ENCODE data around the gene NXF3.
A peak's percentile ranks its signal among the peaks of the same experiment; 100 is the strongest.
"Not testable (repeated sequence)": the region's sequence is repeated elsewhere in the genome, so short reads cannot be mapped to it uniquely, and the experiment has no call there.

Gene NXF3

GRCh38 chrX:103092942-103093341 lies at the start of gene NXF3:
TSS of gene NXF3 (minus strand) at chrX:103093143. CDS start at chrX:103093023, 120 bp downstream.
- peak; percentile 85 for DNase-seq

DNA sequence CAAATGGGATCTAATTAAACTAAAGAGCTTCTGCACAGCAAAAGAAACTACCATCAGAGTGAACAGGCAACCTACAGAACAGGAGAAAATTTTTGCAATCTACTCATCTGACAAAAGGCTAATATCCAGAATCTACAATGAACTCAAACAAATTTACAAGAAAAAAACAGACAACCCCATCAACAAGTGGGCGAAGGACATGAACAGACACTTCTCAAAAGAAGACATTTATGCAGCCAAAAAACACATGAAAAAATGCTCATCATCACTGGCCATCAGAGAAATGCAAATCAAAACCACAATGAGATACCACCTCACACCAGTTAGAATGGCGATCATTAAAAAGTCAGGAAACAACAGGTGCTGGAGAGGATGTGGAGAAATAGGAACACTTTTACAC lies 43.6 kb upstream of the NXF3 start:
- not testable (repeated sequence) for DNase-seq

GRCh38 chrX:103124284-103124683 lies 31.3 kb upstream of the NXF3 start:
- DNase-seq: peak; percentile 87

DNA sequence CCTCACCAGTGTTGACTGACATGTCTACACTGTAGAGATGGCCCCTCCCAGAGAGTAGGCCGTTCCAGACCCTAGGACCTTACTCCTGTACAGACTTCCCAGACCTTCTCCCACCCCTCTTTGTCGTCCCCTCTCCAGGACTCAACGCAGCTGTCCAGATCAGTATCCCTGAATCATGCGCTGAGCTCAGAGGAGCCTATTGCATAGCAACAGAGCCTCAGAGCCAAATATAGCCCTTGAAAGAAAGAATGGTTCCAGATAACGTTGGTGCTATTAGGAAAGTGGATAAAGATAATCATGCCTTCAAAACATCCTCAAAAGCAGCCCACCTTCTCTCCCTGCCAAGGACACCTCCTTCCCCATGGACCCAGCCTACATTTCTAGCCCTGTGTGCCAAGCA lies 27.8 kb upstream of the NXF3 start:
- no peak for DNase-seq

DNA sequence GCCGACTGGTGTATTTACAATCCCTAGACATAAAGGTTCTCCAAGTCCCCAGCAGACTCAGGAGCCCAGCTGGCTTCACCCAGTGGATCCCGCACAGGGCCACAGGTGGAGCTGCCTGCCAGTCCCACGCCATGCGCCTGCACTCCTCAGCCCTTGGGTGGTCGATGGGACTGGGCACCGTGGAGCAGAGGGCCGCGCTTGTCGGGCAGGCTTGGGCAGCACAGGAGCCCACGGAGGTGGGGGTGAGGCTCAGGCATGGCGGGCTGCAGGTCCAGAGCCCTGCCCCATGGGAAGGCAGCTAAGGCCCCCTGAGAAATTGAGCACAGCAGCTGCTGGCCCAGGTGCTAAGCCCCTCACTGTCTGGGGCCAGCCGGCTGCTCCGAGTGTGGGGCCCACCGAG lies 24.0 kb upstream of the NXF3 start:
- DNase-seq: not testable (repeated sequence)

DNA sequence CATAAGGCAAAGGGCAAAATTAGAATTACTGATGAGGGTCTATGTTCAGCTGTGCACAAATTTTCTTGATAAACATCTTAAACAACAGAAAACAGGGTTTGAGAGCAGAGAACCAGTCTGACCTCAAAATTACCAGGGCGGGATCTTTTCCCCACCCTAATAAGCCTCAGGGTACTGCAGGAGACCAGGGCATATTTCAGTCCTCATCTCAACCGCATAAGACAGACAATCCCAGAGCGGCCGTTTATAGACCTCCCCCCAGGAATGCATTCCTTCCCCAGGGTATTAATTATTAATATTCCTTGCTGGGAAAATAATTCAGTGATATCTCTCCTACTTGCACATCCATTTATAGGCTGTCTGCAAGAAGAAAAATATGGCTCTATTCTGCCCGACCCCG lies 16.6 kb upstream of the NXF3 start:
- DNase-seq: not testable (repeated sequence)

DNA sequence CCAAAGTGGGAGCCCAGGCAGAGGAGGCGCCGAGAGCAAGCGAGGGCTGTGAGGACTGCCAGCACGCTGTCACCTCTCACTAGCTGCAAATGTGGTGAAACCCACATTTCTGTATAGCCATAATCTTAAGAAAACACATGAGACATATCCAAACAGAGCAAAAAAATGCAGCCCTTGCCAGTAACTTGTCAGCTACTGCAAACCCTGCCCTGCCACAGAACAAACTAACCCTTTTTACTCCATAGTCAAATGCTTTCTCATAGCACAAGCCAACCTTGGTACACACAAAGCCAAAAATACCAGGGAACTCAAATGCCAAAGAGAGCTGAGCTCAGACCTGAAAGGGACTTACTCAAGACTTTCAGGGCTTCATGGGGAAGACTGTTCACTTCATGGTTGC lies 14.9 kb upstream of the NXF3 start:
- DNase-seq: no peak

DNA sequence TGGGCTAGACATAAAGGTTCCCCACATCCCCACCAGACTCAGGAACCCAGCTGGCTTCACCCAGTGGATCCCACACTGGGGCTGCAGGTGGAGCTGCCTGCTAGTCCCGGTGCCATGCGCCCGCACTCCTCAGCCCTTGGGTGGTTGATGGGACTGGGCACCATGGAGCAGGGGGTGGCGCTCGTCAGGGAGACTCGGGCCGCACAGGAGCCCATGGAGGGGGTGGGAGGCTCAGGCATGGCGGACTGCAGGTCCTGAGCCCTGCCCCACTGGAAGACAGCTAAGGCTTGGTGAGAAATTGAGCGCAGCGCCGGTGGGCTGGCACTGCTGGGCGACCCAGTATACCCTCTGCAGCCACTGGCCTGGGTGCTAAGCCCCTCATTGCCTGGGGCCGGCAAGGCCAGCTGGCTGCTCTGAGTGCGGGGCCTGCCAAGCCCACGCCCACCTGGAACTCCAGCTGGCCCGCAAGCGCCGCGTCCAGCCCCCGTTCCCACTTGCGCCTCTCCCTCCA lies 14.3 kb upstream of the NXF3 start:
- DNase-seq: not testable (repeated sequence)

DNA sequence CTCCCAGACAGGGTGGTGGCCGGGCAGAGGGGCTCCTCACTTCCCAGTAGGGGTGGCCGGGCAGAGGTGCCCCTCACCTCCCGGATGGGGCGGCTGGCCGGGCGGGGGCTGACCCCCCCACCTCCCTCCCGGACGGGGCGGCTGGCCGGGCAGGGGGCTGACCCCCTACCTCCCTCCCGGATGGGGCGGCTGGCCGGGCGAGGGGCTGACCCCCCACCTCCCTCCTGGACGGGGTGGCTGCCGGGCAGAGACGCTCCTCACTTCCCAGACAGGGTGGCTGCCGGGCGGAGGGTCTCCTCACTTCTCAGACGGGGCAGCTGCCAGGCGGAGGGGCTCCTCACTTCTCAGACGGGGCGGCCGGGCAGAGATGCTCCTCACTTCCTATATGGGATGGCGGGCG lies 11.4 kb upstream of the NXF3 start:
- not testable (repeated sequence) for DNase-seq

GRCh38 chrX:103103866-103104265 lies 10.9 kb upstream of the NXF3 start:
- not testable (repeated sequence) for DNase-seq

DNA sequence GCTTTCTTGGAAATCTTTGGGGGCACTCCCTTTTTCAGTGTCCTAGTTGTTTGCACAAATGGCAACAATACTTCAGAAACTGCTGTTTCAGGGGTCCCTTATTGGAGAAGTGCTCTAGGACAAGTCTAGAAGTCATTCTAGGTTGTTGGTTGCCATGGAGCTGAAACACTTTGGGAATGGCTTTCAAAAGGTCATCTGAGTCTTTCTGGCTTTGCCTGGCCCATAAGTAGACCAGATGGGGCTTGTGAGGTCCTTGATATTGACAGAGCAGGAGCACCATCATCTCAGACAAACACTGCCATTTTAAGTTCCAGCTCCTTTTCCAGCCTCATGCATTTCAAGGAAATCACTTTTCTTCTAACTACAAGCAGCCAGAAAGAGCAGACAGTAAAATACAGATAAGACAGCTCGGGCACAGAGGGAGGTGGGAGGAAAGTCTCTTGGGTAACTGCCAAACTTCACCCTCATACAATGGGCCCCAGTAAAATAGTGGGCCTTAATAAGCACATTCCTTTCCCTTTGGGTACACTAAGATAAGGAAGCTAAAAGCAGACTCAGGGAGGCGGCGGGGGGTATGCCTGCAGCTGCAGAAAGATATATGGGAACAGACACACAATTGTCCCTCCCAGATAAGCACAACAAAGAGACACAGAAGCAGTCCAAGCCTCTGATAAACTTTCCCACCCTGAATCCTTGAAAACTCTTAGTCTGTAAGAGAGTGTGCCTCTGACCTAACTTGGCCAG lies 8.5 kb upstream of the NXF3 start:
- DNase-seq: peak; percentile 86

DNA sequence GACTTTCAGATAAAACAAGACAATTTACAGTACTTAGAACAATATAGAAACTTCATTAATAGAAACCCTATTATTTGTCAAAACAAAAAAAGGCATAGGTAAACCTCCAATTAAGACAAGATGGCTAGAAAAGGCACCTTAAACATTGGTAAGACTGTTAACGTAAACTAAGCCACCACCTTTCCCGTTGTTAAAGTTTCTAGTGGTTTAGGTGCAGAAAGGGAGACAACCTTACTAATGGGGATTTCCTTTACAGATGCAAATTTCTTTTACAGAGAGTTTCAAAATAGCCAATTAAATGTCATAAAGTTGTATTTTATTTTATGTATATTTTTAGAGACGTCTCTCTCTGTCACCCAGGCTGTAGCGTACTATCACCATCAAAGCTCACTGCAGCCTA lies 7.5 kb upstream of the NXF3 start:
- no peak for DNase-seq

GRCh38 chrX:103099691-103100090 lies 6.7 kb upstream of the NXF3 start:
- DNase-seq: no peak

DNA sequence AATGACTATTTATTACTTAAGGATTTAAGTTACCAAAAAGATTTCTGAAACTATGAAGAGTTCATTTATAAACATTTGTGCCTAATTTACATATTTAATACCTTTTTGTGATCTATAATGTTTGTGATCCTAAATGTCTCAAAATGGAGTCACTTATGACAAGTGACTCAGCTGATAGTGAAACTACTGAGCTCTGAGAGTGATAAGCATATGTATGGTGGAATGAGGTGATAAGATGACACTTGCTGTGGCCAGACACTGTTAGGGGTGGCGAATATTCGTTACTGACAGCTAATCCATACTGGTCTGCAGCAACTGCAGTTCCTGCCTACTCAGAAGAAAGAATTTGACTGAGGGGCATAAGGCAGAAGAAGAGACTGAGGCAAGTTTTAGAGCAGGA lies 5.5 kb upstream of the NXF3 start:
- DNase-seq: peak; percentile 66

- DNase-seq: no peak
Observed at GRCh38 chrX:103081051-103081450, 11.9 kb downstream of the NXF3 start.

DNA sequence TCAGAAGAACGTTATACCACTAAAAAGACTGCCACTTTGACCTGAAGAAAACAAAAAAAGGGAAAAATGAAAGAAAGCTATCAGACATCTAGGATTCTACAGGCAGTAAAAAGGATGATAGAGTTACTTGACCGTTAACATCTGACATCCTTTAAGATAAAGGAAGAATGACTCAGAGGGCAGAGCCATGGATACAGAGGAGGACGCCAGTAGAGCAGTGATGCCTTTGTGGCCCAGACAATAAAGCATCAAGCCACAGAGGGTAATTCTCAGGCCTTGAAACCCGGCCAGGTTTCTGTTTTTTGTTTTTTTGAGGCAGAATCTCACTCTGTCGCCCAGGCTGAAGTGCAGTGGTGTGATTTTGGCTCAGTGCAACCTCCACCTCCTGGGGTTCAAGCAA lies 19.5 kb downstream of the NXF3 start:
- DNase-seq: peak; percentile 2

DNA sequence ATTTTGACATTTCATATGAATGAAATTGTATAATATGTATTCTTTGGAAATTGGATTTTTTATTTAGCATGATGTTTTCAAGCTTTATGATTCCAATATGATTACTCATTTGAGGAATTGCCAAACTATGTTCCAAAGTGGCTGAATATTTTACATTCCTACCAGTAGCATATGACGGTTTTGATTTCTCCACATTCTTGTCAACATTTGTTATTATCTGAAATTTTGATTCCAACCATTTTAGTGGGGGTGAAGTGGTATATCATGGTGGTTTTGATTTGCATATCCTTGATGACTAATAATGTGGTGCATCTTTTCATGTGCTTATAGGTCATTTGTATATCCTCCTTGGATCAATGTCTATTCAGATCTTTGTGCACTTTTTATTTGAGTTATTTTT lies 26.3 kb downstream of the NXF3 start:
- no peak for DNase-seq

- no peak for DNase-seq
Observed at GRCh38 chrX:103063918-103064434, 29.0 kb downstream of the NXF3 start, which contains the start of gene BEX1. TSS of gene BEX1 (minus strand) at chrX:103064171. CDS start at chrX:103063274, 897 bp downstream.

DNA sequence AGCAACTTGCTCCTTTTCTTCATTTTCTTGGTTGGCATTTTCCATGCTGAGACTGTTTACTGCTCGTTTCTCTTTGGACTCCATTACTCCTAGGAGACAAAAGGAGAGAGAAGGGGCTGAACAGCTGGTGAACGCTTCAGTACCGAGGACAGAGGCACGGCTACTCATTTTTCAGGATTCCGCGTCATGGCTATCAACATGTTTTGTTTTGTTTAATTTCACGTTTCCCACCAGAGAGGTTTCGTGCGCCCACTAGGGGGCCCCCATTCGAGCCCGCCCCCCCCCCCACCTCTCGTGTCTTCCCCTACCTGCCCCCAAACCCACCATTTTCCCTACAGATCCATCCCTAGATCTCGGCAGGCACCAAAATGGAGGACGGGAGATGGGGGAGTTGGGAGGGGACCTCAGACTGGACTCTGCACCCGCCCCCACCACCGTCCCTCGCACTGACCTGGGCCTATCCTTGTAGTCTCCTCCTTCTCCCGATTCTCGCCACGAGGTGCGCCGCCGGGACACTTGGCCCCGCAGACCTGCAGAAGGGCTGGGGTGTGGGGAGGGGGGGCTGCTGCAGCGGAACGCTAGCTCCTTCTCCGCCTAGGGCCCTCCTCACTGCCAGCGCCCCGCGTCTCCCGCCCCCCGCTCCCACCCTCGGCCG lies 29.6 kb downstream of the NXF3 start:
- peak; percentile 59 for DNase-seq

DNA sequence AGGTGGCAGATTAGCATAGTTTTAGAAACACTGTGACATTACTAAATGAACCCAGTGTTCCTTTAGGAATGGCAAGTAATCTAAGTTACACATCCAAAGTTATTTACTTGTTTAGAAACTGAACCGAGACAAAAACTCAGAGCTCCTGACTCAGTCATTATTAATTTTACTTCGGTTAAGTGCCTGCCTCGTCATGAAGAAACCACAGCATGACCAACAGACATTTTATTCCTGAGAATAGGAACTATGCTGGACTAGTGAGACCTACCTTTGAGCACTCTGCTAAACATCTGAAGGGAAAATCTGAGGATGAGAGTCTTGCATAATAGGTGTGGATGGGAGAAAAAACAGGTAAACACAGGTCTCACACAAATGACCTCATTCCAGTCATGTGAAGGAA lies 31.5 kb downstream of the NXF3 start:
- DNase-seq: no peak

- no peak for DNase-seq
Observed at GRCh38 chrX:103056902-103057301, 36.0 kb downstream of the NXF3 start.

DNA sequence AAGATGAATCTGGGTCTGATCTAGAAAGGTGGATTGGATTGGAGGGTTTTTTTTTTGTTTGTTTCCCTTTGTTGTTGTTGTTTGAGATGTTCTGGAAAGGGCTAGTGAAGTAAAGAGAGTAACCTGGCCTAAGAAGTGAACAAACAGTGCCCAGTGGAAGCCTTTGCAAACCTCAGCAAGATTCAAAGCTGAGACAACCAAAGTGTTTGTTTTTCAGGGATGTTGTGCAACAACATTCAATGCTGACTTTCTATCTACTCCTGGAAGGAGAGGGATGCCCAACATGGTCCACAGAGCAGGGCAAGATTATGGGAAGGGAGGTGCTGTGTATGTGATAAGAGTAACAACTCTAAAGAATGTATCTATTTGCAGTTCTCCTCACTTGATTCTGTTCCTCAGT lies 40.3 kb downstream of the NXF3 start:
- DNase-seq: no peak

DNA sequence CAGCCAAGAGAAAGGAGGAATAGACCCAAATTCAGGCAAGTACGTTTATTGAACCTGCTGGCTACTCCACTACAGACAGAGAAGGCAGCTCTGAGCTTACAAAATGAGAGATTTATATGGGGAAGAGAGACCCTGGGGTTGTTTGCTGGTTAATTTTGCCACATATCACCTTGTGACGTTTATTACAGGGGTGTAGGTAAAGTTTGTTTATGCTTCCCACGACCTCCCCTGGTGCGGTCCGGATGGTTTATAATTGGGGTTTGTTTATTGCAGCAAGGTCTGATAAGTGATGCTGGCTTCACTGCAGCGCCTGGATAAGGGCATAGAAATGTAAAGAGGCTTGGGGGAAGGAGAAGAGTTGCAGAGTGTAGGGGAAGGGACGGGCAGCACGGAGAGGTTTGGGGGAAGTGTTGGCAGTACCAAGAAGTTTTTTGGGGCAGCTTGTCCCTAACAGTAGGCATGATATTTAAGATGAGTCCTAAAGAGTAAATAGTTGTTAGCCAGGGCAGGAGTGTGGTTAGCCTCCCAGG lies 41.6 kb downstream of the NXF3 start:
- DNase-seq: no peak

- not testable (repeated sequence) for DNase-seq
Observed at GRCh38 chrX:103033371-103033770, 59.6 kb downstream of the NXF3 start.

All from OCI-M1 (cell line).